Spleen (tissue), 7 donors: Measurements from ENCODE around the gene ODAD3.

Experiments
- CTCF ChIP-seq, 11 experiments: fragments of 200-600 bp in 7 of 11; fragments of 450-650 bp in 4 of 11; sonication (generic) in 4 of 11; IDR thresholded peaks in 8 of 11; conservative IDR thresholded peaks in 3 of 11; 1 replicate in 7 of 11; 2 replicates in 4 of 11; pipeline versions ENCODE4 v1.4.0 to v1.8.0; 2016 to 2021; ENCODE audit warnings: antibody characterized with exemption in 11 of 11, inconsistent platforms in 4 of 11, mild to moderate bottlenecking in 1 of 11
- POLR2A ChIP-seq, 3 donors: fragments of 450-650 bp; IDR thresholded peaks; one replicate each; pipeline ENCODE4 v1.5.1; 2017; ENCODE audit warnings: antibody characterized with exemption in 3 of 3, mild to moderate bottlenecking in 1 of 3
- POLR2AphosphoS5 ChIP-seq, 3 donors: sonication (generic); formaldehyde crosslinking; IDR thresholded peaks; one replicate each; pipeline ENCODE4 v1.5.1; 2017; ENCODE audit warnings: antibody characterized with exemption in 3 of 3
- donor health status: DM: no; HTN: no; CAD: no; lungs with moderate emphysema.
- donor health status: DM: no; HTN: no; CAD: no.
- donor health status: DM: no; HTN: no; CAD: no.

- no peak for TF ChIP-seq CTCF (IDR thresholded peaks at IDR 0.05 in 8 of 11, conservative IDR thresholded peaks at IDR 0.05 in 3 of 11)
- no peak for TF ChIP-seq POLR2A (IDR thresholded peaks at IDR 0.05)
- no peak for TF ChIP-seq POLR2AphosphoS5 (IDR thresholded peaks at IDR 0.05)
Measured at GRCh38 chr19:11463391-11463790, 28.5 kb upstream of the ODAD3 start.
